BLaER1 treated with 17β-estradiol and CSF1 and Interleukin-3, amounts not matched to agents 10 nM and 100 nM (cell line): ENCODE results near the gene HPSE.
A peak's percentile ranks its signal among the peaks of the same experiment; 100 is the strongest.
"Not testable (repeated sequence)": the region's sequence is repeated elsewhere in the genome, so short reads cannot be mapped to it uniquely, and the experiment has no call there.

Experiments used
- H3K27ac ChIP-seq, 11 experiments: shearing (Covaris generic); formaldehyde crosslinking; 2 replicates each; pipeline ENCODE4 v1.8.1; 2022
- H3K27me3 ChIP-seq, 11 experiments: shearing (Covaris generic); formaldehyde crosslinking; 2 replicates each; pipeline ENCODE4 v1.8.1; 2022
- H3K36me3 ChIP-seq, 11 experiments: shearing (Covaris generic); formaldehyde crosslinking; 2 replicates each; pipeline ENCODE4 v1.8.1; 2022
- H3K4me1 ChIP-seq, 10 experiments: shearing (Covaris generic); formaldehyde crosslinking; 2 replicates each; pipeline ENCODE4 v1.8.1; 2022
- H3K4me2 ChIP-seq, 11 experiments: shearing (Covaris generic); formaldehyde crosslinking; 2 replicates each; pipeline ENCODE4 v1.8.1; 2022
- H3K4me3 ChIP-seq, 10 experiments: shearing (Covaris generic); formaldehyde crosslinking; 2 replicates each; pipeline ENCODE4 v1.8.1; 2022
- H3K9ac ChIP-seq, 11 experiments: shearing (Covaris generic); formaldehyde crosslinking; 2 replicates each; pipeline ENCODE4 v1.8.1; 2022
- H3K9me3 ChIP-seq, 11 experiments: shearing (Covaris generic); formaldehyde crosslinking; replicated peaks in 1 of 11; 2 replicates each; pipeline ENCODE4 v1.8.1; 2022
- H4K20me1 ChIP-seq, 11 experiments: shearing (Covaris generic); formaldehyde crosslinking; 2 replicates each; pipeline ENCODE4 v1.8.1; 2022
- Cebpa-rat ChIP-seq, 11 experiments: shearing (Covaris generic); IDR thresholded peaks; 2 replicates each; pipeline ENCODE4 v1.8.1; 2022

Gene HPSE

DNA sequence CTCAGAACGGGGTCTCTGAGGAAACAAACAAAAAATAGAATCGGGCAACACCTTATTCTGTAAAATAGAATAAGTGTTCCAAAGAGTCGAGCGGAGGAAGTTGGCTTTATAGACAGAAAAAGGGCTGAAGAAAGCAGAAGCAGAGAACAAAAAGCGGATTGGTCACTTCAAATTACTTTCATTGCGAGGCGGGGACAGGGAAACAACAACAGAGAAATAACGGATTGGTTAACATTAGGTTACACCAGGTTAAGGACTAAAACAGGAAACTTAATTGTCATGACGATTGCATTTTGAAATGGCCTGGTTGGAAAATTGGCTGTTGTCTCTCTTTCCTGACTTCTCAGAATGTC is 49.6 kb downstream of the HPSE start:
- no peak for TF ChIP-seq Cebpa-rat (IDR thresholded peaks at IDR 0.05)
- Histone ChIP-seq H3K4me1 (peaks cover 35 to 65% (median 47%) of the 10 kb centered on the region in 10 experiments), H3K27ac (peak overlapping the region; percentile 89 to 97 (median 94))

DNA sequence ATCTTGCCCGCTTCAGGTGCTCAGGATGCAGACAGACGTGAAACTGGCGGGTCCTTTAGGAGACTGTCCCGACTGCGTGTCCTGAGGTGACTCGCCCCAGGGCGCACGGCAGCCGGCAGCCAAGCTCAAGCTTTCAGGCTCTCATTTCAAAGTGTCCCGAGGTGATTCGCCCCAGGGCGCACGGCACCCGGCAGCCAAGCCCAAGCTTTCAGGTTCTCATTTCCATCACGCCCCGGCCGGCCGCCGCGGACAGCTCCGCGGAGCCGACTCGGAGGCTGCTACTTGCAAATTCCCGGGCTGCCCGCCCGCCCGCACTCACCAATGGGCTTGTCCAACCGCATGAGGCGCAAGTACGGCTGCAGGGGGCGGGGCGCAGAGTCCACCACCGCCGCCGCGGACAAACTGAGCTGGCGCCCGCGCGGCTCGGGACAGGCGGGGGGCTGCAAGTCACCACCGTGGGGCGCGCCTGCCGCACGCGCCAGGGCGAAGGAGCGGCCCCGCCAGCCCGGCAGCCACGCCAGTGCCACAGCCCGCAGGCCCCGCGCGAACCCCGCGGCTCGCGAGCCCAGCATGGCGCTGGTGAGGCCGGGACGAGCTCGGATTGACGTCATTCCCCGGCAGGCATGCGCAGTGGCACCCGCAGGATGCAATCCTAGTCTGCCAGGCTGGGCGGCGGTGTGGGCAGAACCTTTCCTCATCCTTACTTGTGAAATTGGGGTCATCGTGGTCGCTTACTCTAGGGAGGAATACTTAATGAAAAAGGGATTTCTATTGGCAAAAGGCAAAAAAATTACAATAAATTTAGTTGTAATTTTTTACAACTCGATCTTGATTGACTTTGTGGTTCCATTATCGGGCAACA is 50.2 kb downstream of the HPSE start, which contains the start of gene COQ2:
COQ2 (minus strand) TSS at position 606 of the 862 bp plus-strand sequence; CDS start at position 572, 34 bp downstream.
- H3K27ac ChIP-seq: peak within 1 kb of the TSS; percentile 89 to 97 (median 94)
- peak within 1 kb of the TSS; percentile 90 to 94 (median 91) for H3K9ac ChIP-seq
- H3K27me3 ChIP-seq: no peaks in the 10 kb centered on the region
- H3K4me2 ChIP-seq: peak within 1 kb of the TSS; percentile 76 to 97 (median 92)
- H4K20me1 ChIP-seq: peaks cover 0 to 25% (median 9%) of the 10 kb centered on the region in 11 experiments; a peak in 9 of 22 replicates
- TF ChIP-seq Cebpa-rat (IDR thresholded peaks at IDR 0.05): peak in 2 of 11 experiments; percentile 40 to 66; a peak in 1 of 22 replicates
- H3K36me3 ChIP-seq: peaks cover 0 to 15% (median 0%) of the 10 kb centered on the region in 11 experiments; a peak in 5 of 22 replicates
- peaks cover 0 to 4% (median 3%) of the 10 kb centered on the region in 11 experiments; a peak in 8 of 22 replicates for H3K9me3 ChIP-seq
- peak within 1 kb of the TSS; percentile 65 to 86 (median 74) for H3K4me3 ChIP-seq
- H3K4me1 ChIP-seq: peaks cover 35 to 63% (median 47%) of the 10 kb centered on the region in 10 experiments

More for the DNA sequence above, 49.6 kb downstream of the HPSE start:
- Histone ChIP-seq H3K9me3 (peaks cover 0 to 11% (median 9%) of the 10 kb centered on the region in 11 experiments; a peak in 17 of 22 replicates), H3K36me3 (peaks cover 0 to 10% (median 0%) of the 10 kb centered on the region in 11 experiments; a peak in 3 of 22 replicates), H3K4me2 (peak overlapping the region; percentile 76 to 97 (median 92)), H4K20me1 (peaks cover 0 to 22% (median 9%) of the 10 kb centered on the region in 11 experiments; a peak in 9 of 22 replicates), H3K9ac (peak overlapping the region; percentile 90 to 94 (median 91)), H3K27me3 (no peaks in the 10 kb centered on the region), H3K4me3 (peak overlapping the region; percentile 65 to 86 (median 74))

DNA sequence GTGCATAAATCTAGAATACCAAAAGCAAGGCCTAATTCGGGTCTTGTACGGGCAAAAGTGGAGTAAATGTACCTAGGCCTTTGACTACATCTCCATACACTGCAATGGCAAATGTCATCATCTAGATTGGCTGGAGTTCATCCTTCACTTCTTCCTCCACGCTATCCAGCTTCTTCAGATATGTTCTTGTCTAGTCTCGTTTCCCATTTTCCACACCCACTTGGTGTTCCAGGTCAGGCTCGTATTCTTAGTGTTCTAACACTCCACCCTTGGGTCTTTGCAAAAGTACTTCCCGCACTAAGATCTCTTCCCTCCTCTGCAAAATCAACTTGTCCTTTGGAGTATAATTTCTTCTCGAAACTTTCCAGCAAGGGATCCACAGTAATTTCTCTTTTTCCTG is 51.5 kb downstream of the HPSE start:
- H3K9me3 ChIP-seq: no peaks in the 10 kb centered on the region
- H4K20me1 ChIP-seq: peaks cover 0 to 25% (median 9%) of the 10 kb centered on the region in 11 experiments; a peak in 9 of 22 replicates
- peaks cover 8 to 26% (median 10%) of the 10 kb centered on the region in 11 experiments; a peak in 21 of 22 replicates for H3K36me3 ChIP-seq
- TF ChIP-seq Cebpa-rat (IDR thresholded peaks at IDR 0.05): no peak
- H3K9ac ChIP-seq: peak overlapping the region; percentile 90 to 94 (median 91); a peak in 21 of 22 replicates
- no peaks in the 10 kb centered on the region for H3K27me3 ChIP-seq
- peak overlapping the region in 6 of 11 experiments; percentile 92 to 97 (median 94); a peak in 9 of 22 replicates for H3K27ac ChIP-seq
- H3K4me3 ChIP-seq: peak overlapping the region in 9 of 10 experiments; percentile 65 to 86 (median 75); a peak in 17 of 20 replicates
- peak overlapping the region; percentile 76 to 97 (median 92) for H3K4me2 ChIP-seq
- H3K4me1 ChIP-seq: peaks cover 35 to 58% (median 47%) of the 10 kb centered on the region in 10 experiments

DNA sequence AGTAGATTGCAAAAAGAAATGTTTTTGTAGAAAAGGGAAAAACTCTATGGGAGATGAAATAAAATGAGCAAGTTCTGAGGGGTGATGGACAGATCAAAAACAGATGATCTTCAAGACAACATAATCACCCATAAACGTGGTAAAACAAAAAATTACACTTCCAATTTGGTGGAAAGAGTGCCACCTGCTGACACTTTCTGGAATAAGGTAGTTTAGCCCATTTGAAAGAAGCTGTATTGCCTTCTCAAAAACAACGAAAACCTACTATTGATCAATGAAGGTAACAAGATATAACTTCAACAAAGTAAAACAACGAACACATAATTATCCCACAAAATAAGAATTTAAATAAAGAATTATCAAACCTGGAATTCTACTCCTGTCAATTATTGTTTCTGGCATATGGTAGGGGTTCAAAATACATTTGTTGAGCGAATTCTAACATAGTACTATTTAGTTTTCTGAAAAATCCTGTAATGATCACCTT is 52.6 kb downstream of the HPSE start:
- no peak for TF ChIP-seq Cebpa-rat (IDR thresholded peaks at IDR 0.05)
- Histone ChIP-seq H3K4me3 (peak overlapping the region in 3 of 10 experiments; percentile 14 to 75 (median 74); a peak in 2 of 20 replicates), H3K9me3 (no peaks in the 10 kb centered on the region), H4K20me1 (peaks cover 0 to 25% (median 9%) of the 10 kb centered on the region in 11 experiments; a peak in 9 of 22 replicates), H3K4me2 (peak overlapping the region; percentile 35 to 97 (median 92); a peak in 21 of 22 replicates), H3K36me3 (peaks cover 13 to 37% (median 21%) of the 10 kb centered on the region in 11 experiments), H3K27ac (peak overlapping the region in 3 of 11 experiments; percentile 2 to 25 (median 10); a peak in 3 of 22 replicates), H3K4me1 (peaks cover 35 to 63% (median 50%) of the 10 kb centered on the region in 10 experiments), H3K27me3 (no peaks in the 10 kb centered on the region), H3K9ac (peak overlapping the region in 5 of 11 experiments; percentile 1 to 91 (median 47); a peak in 6 of 22 replicates)

DNA sequence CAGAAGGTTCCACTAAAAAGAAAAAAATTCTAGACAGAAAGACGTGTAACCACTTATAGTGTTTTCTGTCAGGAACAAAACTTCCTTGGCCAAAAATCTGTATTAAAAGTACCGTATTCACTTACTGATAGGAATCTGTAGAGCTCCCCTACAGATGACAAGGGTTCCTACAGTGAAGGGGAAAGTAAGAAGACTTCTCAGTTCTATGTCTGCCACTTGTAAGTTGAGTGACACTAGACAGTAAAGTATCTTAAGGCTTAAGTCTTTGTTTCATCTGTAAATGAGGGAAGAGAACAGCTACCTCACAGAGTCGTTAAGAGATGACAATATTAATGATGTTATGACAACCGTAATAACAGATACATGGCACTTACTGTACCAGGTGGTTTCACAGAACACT is 53.3 kb downstream of the HPSE start:
- Histone ChIP-seq H4K20me1 (peaks cover 0 to 25% (median 9%) of the 10 kb centered on the region in 11 experiments; a peak in 9 of 22 replicates), H3K27me3 (no peaks in the 10 kb centered on the region), H3K9me3 (no peaks in the 10 kb centered on the region), H3K4me1 (peaks cover 40 to 63% (median 54%) of the 10 kb centered on the region in 10 experiments), H3K36me3 (peaks cover 13 to 43% (median 23%) of the 10 kb centered on the region in 11 experiments), H3K27ac (peak overlapping the region in 4 of 11 experiments; percentile 2 to 25 (median 7); a peak in 3 of 22 replicates), H3K4me2 (peak overlapping the region; percentile 35 to 97 (median 87); a peak in 21 of 22 replicates), H3K4me3 (peak overlapping the region in 1 of 10 experiments; percentile 27; a peak in 3 of 20 replicates), H3K9ac (peak overlapping the region in 6 of 11 experiments; percentile 3 to 50 (median 42); a peak in 5 of 22 replicates)
- TF ChIP-seq Cebpa-rat (IDR thresholded peaks at IDR 0.05): no peak

DNA sequence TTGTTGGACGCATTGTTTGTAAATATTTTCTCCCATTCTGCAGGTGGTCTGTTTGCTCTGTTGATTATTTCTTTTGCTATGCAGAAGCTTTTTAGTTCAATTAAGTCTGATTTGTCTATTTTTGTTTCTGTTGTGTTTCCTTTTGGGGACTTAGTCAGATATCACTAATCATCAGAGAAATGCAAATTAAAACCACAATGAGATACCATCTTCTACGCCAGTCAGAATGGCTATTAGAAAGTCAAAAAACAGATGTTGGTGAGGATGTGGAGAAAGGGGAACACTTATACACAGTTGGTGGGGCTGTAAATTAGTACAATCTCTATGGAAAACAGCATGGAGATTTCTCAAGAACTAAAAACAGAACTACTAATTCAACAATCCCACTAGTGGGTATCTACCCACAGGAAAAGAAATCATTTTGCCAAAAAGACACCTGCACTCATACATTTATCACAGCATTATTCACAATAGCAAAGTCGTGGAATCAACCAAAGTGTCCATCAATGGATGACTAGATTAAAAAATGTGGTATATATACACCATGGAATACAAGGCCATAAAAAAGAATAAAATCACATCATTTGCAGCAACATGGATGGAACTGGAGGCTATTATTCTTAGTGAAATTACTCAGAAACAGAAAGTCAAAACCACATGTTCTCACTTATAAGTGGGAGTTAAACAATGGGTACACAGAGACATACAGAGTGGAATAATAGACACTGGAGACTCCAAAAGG is 58.2 kb downstream of the HPSE start:
- H3K27me3 ChIP-seq: no peaks in the 10 kb centered on the region
- H3K4me1 ChIP-seq: peaks cover 9 to 50% (median 29%) of the 10 kb centered on the region in 10 experiments
- H3K27ac ChIP-seq: peak overlapping the region in 2 of 11 experiments; percentile 26 to 38; a peak in 1 of 22 replicates
- no peak overlapping the region for H3K4me3 ChIP-seq
- H3K36me3 ChIP-seq: peaks cover 19 to 85% (median 61%) of the 10 kb centered on the region in 11 experiments
- peak overlapping the region; percentile 7 to 57 (median 36); a peak in 19 of 22 replicates for H3K4me2 ChIP-seq
- no peak for TF ChIP-seq Cebpa-rat (IDR thresholded peaks at IDR 0.05)
- no peaks in the 10 kb centered on the region for H3K9me3 ChIP-seq
- H4K20me1 ChIP-seq: peaks cover 0 to 16% (median 2%) of the 10 kb centered on the region in 11 experiments; a peak in 8 of 22 replicates
- H3K9ac ChIP-seq: no peak overlapping the region

DNA sequence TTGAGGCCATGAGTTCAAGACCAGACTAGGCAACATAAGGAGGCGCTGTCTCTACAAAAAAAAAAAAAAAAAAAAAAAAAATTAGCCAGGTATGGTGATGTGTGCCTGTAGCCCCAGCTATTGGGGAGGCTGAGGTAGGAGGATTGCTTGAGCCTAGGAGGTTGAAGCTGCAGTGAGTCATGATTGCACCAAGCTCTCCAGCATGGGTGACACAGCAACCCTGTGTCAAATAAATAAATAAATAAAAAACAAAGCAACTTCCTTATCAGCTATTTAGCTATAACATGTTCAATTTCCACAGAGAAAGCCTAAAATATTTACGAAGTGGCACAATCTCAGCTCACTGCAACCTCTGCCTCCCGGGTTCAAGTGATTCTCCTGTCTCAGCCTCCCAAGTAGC is 60.7 kb downstream of the HPSE start:
- H3K9ac ChIP-seq, H3K4me3 ChIP-seq, H3K27me3 ChIP-seq, H4K20me1 ChIP-seq, H3K9me3 ChIP-seq: not testable (repeated sequence)
- H3K27ac ChIP-seq: peak overlapping the region in 2 of 11 experiments; percentile 5 to 23; a peak in 3 of 22 replicates
- peaks cover 7 to 35% (median 17%) of the 10 kb centered on the region in 10 experiments; a peak in 19 of 20 replicates for H3K4me1 ChIP-seq
- H3K36me3 ChIP-seq: peaks cover 44 to 96% (median 84%) of the 10 kb centered on the region in 11 experiments
- H3K4me2 ChIP-seq: peak overlapping the region in 3 of 11 experiments; percentile 4 to 57 (median 53); a peak in 4 of 22 replicates

DNA sequence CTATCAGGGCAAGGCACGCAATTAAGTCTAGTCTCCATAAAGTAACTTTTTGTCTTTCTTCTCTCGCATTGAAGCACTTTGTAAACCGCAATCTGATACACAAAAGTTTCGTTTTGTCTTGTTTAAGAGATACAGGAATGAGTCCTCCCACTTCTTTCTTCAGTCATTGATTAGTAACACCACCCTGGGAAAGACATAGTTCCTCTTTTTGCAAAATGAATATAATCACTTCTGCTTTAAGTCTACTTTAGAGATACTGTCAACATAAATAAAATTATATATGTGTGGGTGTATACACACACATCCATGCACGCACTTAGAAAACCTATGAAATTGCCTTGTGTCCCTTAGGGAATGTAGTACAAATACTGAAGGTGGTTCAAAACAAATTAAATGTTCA is 61.7 kb downstream of the HPSE start:
- H3K4me3 ChIP-seq: no peak overlapping the region
- no peaks in the 10 kb centered on the region for H4K20me1 ChIP-seq
- peak overlapping the region in 2 of 11 experiments; percentile 23 to 46; a peak in 5 of 22 replicates for H3K27ac ChIP-seq
- H3K4me1 ChIP-seq: peaks cover 7 to 35% (median 17%) of the 10 kb centered on the region in 10 experiments; a peak in 19 of 20 replicates
- no peak for TF ChIP-seq Cebpa-rat (IDR thresholded peaks at IDR 0.05)
- no peaks in the 10 kb centered on the region for H3K27me3 ChIP-seq
- peaks cover 41 to 96% (median 84%) of the 10 kb centered on the region in 11 experiments for H3K36me3 ChIP-seq
- peak overlapping the region in 4 of 11 experiments; percentile 18 to 57 (median 41); a peak in 6 of 22 replicates for H3K4me2 ChIP-seq
- no peak overlapping the region for H3K9ac ChIP-seq
- no peaks in the 10 kb centered on the region for H3K9me3 ChIP-seq
